H1 (cell line): ENCODE measurements around the gene SLC7A5. TPM values are rescaled to one million over a fixed set of nuclear protein-coding genes. Genes with fewer than 3 reads are reported as not detected.

Experiments
- CTCF ChIA-PET: fragments of 300-600 bp; sonication (Branson Sonifier 250); formaldehyde crosslinking; loops from one replicate; lab custom pipeline; 2021; ENCODE audit not compliant: partially characterized antibody; lab: Charles Lee
- POLR2A ChIA-PET: fragments of 300-600 bp; sonication (Branson Sonifier 250); formaldehyde crosslinking; loops from one replicate; lab custom pipeline; 2021; ENCODE audit warnings: inconsistent platforms; ENCODE audit not compliant: partially characterized antibody; lab: Charles Lee
- DNase-seq, 2 experiments: peaks; one replicate each; pipeline versions ENCODE4 v3.0.0 to v3.0.0-alpha.2; 2010 to 2022; ENCODE audit warnings: low spot score in 2 of 2, low read depth in 1 of 2, mixed read lengths in 1 of 2
- FAIRE-seq: peaks from 2 replicates; lab custom pipeline; 2011; peaks lifted over from hg19 to GRCh38; lab: Jason Lieb, UNC
- H2AFZ ChIP-seq: 2 replicates; pipeline ENCODE4 v1.8.1; 2012; ENCODE audit warnings: low read length, inconsistent platforms
- H2AK5ac ChIP-seq: 2 replicates; pipeline ENCODE4 v1.6.1; 2013; ENCODE audit warnings: low read depth, low read length
- H2BK120ac ChIP-seq: replicated peaks from 2 replicates; pipeline ENCODE3; 2013; ENCODE audit warnings: low read depth, low read length, inconsistent platforms
- H2BK12ac ChIP-seq: 2 replicates; pipeline ENCODE4 v1.6.1; 2013; ENCODE audit warnings: low read depth, low read length
- H2BK15ac ChIP-seq: 2 replicates; pipeline ENCODE4 v1.6.1; 2013; ENCODE audit warnings: low read length
- H2BK20ac ChIP-seq: 2 replicates; pipeline ENCODE4 v1.6.1; 2013; ENCODE audit warnings: low read length
- H2BK5ac ChIP-seq: 2 replicates; pipeline ENCODE4 v1.6.1; 2013; ENCODE audit warnings: low read depth, low read length
- H3K14ac ChIP-seq: 2 replicates; pipeline ENCODE4 v1.6.1; 2013; ENCODE audit warnings: inconsistent platforms; ENCODE audit not compliant: insufficient read length
- H3K18ac ChIP-seq: 2 replicates; pipeline ENCODE4 v1.6.1; 2013; ENCODE audit warnings: low read length; ENCODE audit errors: extremely low read depth
- H3K23ac ChIP-seq: 2 replicates; pipeline ENCODE4 v1.6.1; 2013; ENCODE audit warnings: inconsistent platforms; ENCODE audit not compliant: insufficient read length
- H3K23me2 ChIP-seq: 2 replicates; pipeline ENCODE4 v1.6.1; 2013; ENCODE audit warnings: low read depth, low read length
- H3K27ac ChIP-seq: 2 replicates; pipeline ENCODE4 v1.6.1; 2011; ENCODE audit warnings: low read depth, low read length, inconsistent platforms
- H3K27me3 ChIP-seq, 4 experiments: replicated peaks in 1 of 4; 1 replicate in 1 of 4; 2 replicates in 3 of 4; pipeline versions ENCODE4 v1.6.1 to v1.8.1; 2011 to 2013; ENCODE audit warnings: low read length in 3 of 4, mild to moderate bottlenecking in 3 of 4, inconsistent platforms in 2 of 4, mixed read lengths in 2 of 4, moderate library complexity in 1 of 4; ENCODE audit not compliant: control insufficient read depth in 3 of 4, insufficient read depth in 3 of 4; ENCODE audit errors: extremely low read depth in 1 of 4
- H3K36me3 ChIP-seq, 4 experiments: 2 replicates each; pipeline versions ENCODE4 v1.6.1 to v1.8.1; 2011 to 2013; ENCODE audit warnings: mild to moderate bottlenecking in 4 of 4, low read length in 3 of 4, moderate library complexity in 2 of 4, control low read depth in 1 of 4, inconsistent platforms in 1 of 4; ENCODE audit not compliant: insufficient read depth in 4 of 4, control insufficient read depth in 2 of 4
- H3K4ac ChIP-seq: replicated peaks from 2 replicates; pipeline ENCODE3; 2013; ENCODE audit warnings: low read length, low read depth, mixed read lengths, inconsistent platforms; ENCODE audit not compliant: insufficient read length
- H3K4me1 ChIP-seq, 4 experiments: replicated peaks in 1 of 4; 1 replicate in 1 of 4; 2 replicates in 3 of 4; pipeline versions ENCODE4 v1.6.1 to v1.8.1; 2011 to 2013; ENCODE audit warnings: low read length in 3 of 4, inconsistent platforms in 2 of 4, mixed read lengths in 1 of 4; ENCODE audit not compliant: insufficient read depth in 4 of 4, control insufficient read depth in 3 of 4
- H3K4me2 ChIP-seq, 2 experiments: 2 replicates each; pipeline versions ENCODE4 v1.6.1 to v1.8.1; 2011 to 2013; ENCODE audit warnings: low read depth in 2 of 2, low read length in 2 of 2, control low read depth in 1 of 2, inconsistent platforms in 1 of 2, mild to moderate bottlenecking in 1 of 2; ENCODE audit not compliant: insufficient read depth in 1 of 2
- H3K4me3 ChIP-seq, 4 experiments: fragments of 200-600, 300-600 bp in 1 of 4; sonication (generic), shearing (Covaris generic), sonication (Bioruptor Twin) in 1 of 4; 2 replicates each; pipeline versions ENCODE4 v1.5.1 to v1.8.1; 2011 to 2016; ENCODE audit warnings: low read length in 4 of 4, low read depth in 3 of 4, control low read depth in 2 of 4, inconsistent platforms in 2 of 4, mild to moderate bottlenecking in 2 of 4, mixed read lengths in 1 of 4, moderate library complexity in 1 of 4; ENCODE audit not compliant: insufficient read depth in 2 of 4; ENCODE audit errors: extremely low read depth in 1 of 4
- H3K56ac ChIP-seq: replicated peaks from 2 replicates; pipeline ENCODE3; 2013; ENCODE audit warnings: low read depth, mild to moderate bottlenecking, mixed read lengths, low read length, inconsistent platforms; ENCODE audit not compliant: insufficient read length
- H3K79me1 ChIP-seq: 2 replicates; pipeline ENCODE4 v1.6.1; 2013; ENCODE audit warnings: low read depth, low read length, control low read depth
- H3K79me2 ChIP-seq, 2 experiments: 2 replicates each; pipeline versions ENCODE4 v1.6.1 to v1.8.1; 2012 to 2013; ENCODE audit warnings: low read length in 2 of 2, mild to moderate bottlenecking in 2 of 2, inconsistent platforms in 1 of 2; ENCODE audit not compliant: insufficient read depth in 2 of 2, control insufficient read depth in 1 of 2
- H3K9ac ChIP-seq, 4 experiments: replicated peaks in 1 of 4; 1 replicate in 1 of 4; 2 replicates in 3 of 4; pipeline versions ENCODE4 v1.6.1 to v1.8.1; 2011 to 2013; ENCODE audit warnings: low read depth in 3 of 4, low read length in 3 of 4, control low read depth in 2 of 4, mild to moderate bottlenecking in 2 of 4, moderate library complexity in 2 of 4, inconsistent platforms in 1 of 4; ENCODE audit errors: extremely low read depth in 1 of 4
- H3K9me3 ChIP-seq, 2 experiments: 2 replicates each; pipeline versions ENCODE4 v1.6.1 to v1.8.1; 2012 to 2013; ENCODE audit warnings: mild to moderate bottlenecking in 2 of 2, moderate library complexity in 2 of 2, control low read depth in 1 of 2, inconsistent platforms in 1 of 2, low read depth in 1 of 2, low read length in 1 of 2, mixed read lengths in 1 of 2; ENCODE audit not compliant: insufficient read depth in 2 of 2
- H4K20me1 ChIP-seq, 2 experiments: replicated peaks in 1 of 2; 2 replicates each; pipeline versions ENCODE3 to v1.8.1; 2011 to 2013; ENCODE audit warnings: inconsistent platforms in 2 of 2, low read length in 2 of 2, mild to moderate bottlenecking in 1 of 2; ENCODE audit not compliant: insufficient read depth in 2 of 2, control insufficient read depth in 1 of 2
- H4K5ac ChIP-seq: 2 replicates; pipeline ENCODE4 v1.6.1; 2013; ENCODE audit warnings: low read length, low read depth, mixed read lengths, inconsistent platforms; ENCODE audit not compliant: insufficient read length
- H4K8ac ChIP-seq: 2 replicates; pipeline ENCODE4 v1.8.0; 2013; ENCODE audit warnings: mild to moderate bottlenecking, moderate library complexity, low read length, inconsistent platforms; ENCODE audit not compliant: insufficient read depth; ENCODE audit errors: extremely low read depth
- H4K91ac ChIP-seq: replicated peaks from 2 replicates; pipeline ENCODE3; 2013; ENCODE audit warnings: low read length, mixed read lengths, inconsistent platforms; ENCODE audit not compliant: insufficient read length
- BACH1 ChIP-seq: IDR thresholded peaks from 2 replicates; pipeline ENCODE4 v1.6.1; 2012; ENCODE audit warnings: low read length, improper control_type of control experiment
- EGR1 ChIP-seq: IDR thresholded peaks from 2 replicates; pipeline ENCODE4 v1.6.1; 2011; ENCODE audit warnings: low read depth, low read length, borderline replicate concordance
- EP300 ChIP-seq, 2 experiments: IDR thresholded peaks; 1 replicate in 1 of 2; 2 replicates in 1 of 2; pipeline ENCODE4 v1.6.1; 2011 to 2012; ENCODE audit warnings: low read depth in 2 of 2, low read length in 2 of 2, mild to moderate bottlenecking in 2 of 2, borderline replicate concordance in 1 of 2, inconsistent platforms in 1 of 2, moderate library complexity in 1 of 2
- FOSL1 ChIP-seq: IDR thresholded peaks from 2 replicates; pipeline ENCODE4 v1.6.1; 2011; ENCODE audit warnings: mild to moderate bottlenecking, low read depth, low read length, moderate library complexity; ENCODE audit not compliant: insufficient read depth
- HDAC6 ChIP-seq: IDR thresholded peaks from one replicate; pipeline ENCODE4 v1.7.1; 2012; ENCODE audit warnings: low read depth, mild to moderate bottlenecking, inconsistent platforms, low read length, moderate library complexity
- KDM1A ChIP-seq: fragments of 200-600, 300-600 bp; sonication (generic); IDR thresholded peaks from 2 replicates; pipeline ENCODE4 v1.7.1; 2016; ENCODE audit warnings: mild to moderate bottlenecking, low read length, borderline replicate concordance
- KDM4A ChIP-seq: IDR thresholded peaks from one replicate; pipeline ENCODE4 v1.7.1; 2012; ENCODE audit warnings: low read depth, mild to moderate bottlenecking, moderate library complexity, low read length, inconsistent platforms; ENCODE audit not compliant: severe bottlenecking
- POU5F1 ChIP-seq: IDR thresholded peaks from 2 replicates; pipeline ENCODE4 v1.6.1; 2011; ENCODE audit warnings: low read depth, mild to moderate bottlenecking, low read length, moderate library complexity
- SIRT6 ChIP-seq: IDR thresholded peaks from one replicate; pipeline ENCODE4 v1.7.1; 2012; ENCODE audit warnings: low read length, inconsistent platforms
- SRF ChIP-seq: IDR thresholded peaks from 2 replicates; pipeline ENCODE4 v1.6.1; 2011; ENCODE audit warnings: mild to moderate bottlenecking, low read depth, low read length, moderate library complexity
- TBP ChIP-seq: IDR thresholded peaks from 2 replicates; pipeline ENCODE4 v1.6.1; 2011; ENCODE audit warnings: low read depth, low read length, improper control_type of control experiment
- YY1 ChIP-seq: IDR thresholded peaks from 2 replicates; pipeline ENCODE4 v1.6.1; 2011; ENCODE audit warnings: low read depth, mild to moderate bottlenecking, low read length
- ZNF274 ChIP-seq: IDR thresholded peaks from 2 replicates; pipeline ENCODE4 v1.7.0; 2012; ENCODE audit warnings: low read length, borderline replicate concordance; ENCODE audit errors: extremely low read depth
- WGBS, 2 experiments: shearing (Covaris generic) in 1 of 2; methylation state at CpG; one replicate each; pipeline versions ENCODE4 v1.1.6 to v1.1.7; 2013 to 2015; ENCODE audit warnings: low lambda C conversion rate in 2 of 2, mixed read lengths in 2 of 2, inconsistent platforms in 1 of 2, low coverage in 1 of 2, missing lambda C conversion rate in 1 of 2; ENCODE audit not compliant: insufficient replicate concordance in 2 of 2, insufficient coverage in 1 of 2, insufficient read length in 1 of 2; ENCODE audit errors: extremely low coverage in 1 of 2, missing lambda C conversion rate in 1 of 2; 5-methylcytosine and 5-hydroxymethylcytosine counted together
- polyA plus RNA-seq, 7 experiments: library from polyadenylated mRNA; depleted of rRNA in 3 of 7; stranded (reverse) in 5 of 7; unstranded in 2 of 7; fragments of >200 nt in 5 of 7; fragments of 200-250 nt in 2 of 7; gene quantifications; 1 replicate in 5 of 7; 2 replicates in 1 of 7; 4 replicates in 1 of 7; pipeline versions ENCODE4 v1.2.1 to v1.2.3, GENCODE V29; 2011 to 2013; ENCODE audit warnings: missing spikeins in 2 of 7, mixed read lengths in 2 of 7
- total RNA-seq: library from RNA; stranded (reverse); fragmentation: NEBNext Ultra II Directional; extraction: Animal tissue kit (Norgen Biotek cat#: 25700); gene quantifications from 2 replicates; pipeline ENCODE4 v1.2.1, GENCODE V29; 2021

Gene SLC7A5
- total and polyA plus RNA-seq, 2 of the 8 experiments (the other 6 are each of a cell fraction or from before 2014, with no cell fraction given): 68.2 to 341 TPM

GRCh38 chr16:87860553-87861299 is 8.6 kb downstream of the SLC7A5 start:
- H2BK12ac ChIP-seq: no peak overlapping the region
- H2AFZ ChIP-seq: no peak overlapping the region
- H2BK15ac ChIP-seq: no peak overlapping the region
- peaks cover 0 to 11% (median 4%) of the 10 kb centered on the region in 4 experiments; a peak in 3 of 7 replicates for H3K27me3 ChIP-seq
- H3K56ac ChIP-seq: no peak overlapping the region
- H3K14ac ChIP-seq: no peak overlapping the region
- no peak overlapping the region for H3K18ac ChIP-seq
- H4K91ac ChIP-seq: no peak overlapping the region
- H2BK20ac ChIP-seq: no peak overlapping the region
- H3K79me1 ChIP-seq: peaks cover 5% of the 10 kb centered on the region
- no peak overlapping the region for H3K4me3 ChIP-seq
- ChIA-PET POLR2A (interaction anchor here (1.0 to 27.1 kb wide), 5 partner anchors 5 to 82 kb away, joined by 3 to 507 read pairs (median 5); partner anchors contain the start of gene SLC7A5), CTCF (interaction anchor here (0.7 to 4.0 kb wide), 4 partner anchors 10 to 81 kb away, joined by 3 to 19 read pairs (median 12); no protein-coding TSS in a partner anchor)
- DNase-seq: no peak
- H3K79me2 ChIP-seq: peaks cover 5 to 68% of the 10 kb centered on the region in 2 experiments; a peak in 3 of 4 replicates
- H2BK120ac ChIP-seq: no peak overlapping the region
- no peak overlapping the region for H3K9ac ChIP-seq
- no peak overlapping the region for H4K5ac ChIP-seq
- FAIRE-seq: no peak
- H3K4ac ChIP-seq: no peak overlapping the region
- no peaks in the 10 kb centered on the region for H3K9me3 ChIP-seq
- peaks cover 6 to 16% of the 10 kb centered on the region in 2 experiments for H4K20me1 ChIP-seq
- H3K23ac ChIP-seq: no peak overlapping the region
- H4K8ac ChIP-seq: no peak overlapping the region
- H3K27ac ChIP-seq: no peak overlapping the region
- peaks cover 0 to 23% (median under 1%) of the 10 kb centered on the region in 4 experiments; a peak in 4 of 8 replicates for H3K36me3 ChIP-seq
- no peaks in the 10 kb centered on the region for H3K23me2 ChIP-seq
- no peak overlapping the region for H3K4me2 ChIP-seq
- H2AK5ac ChIP-seq: no peak overlapping the region
- peaks cover 0 to 6% (median 0%) of the 10 kb centered on the region in 4 experiments; a peak in 3 of 7 replicates for H3K4me1 ChIP-seq
- WGBS, 2 experiments: 91% methylated on average over 23 of the region's 26 CpGs; no CpG with 5 or more reads in 1 of the 2 experiments
- no peak overlapping the region for H2BK5ac ChIP-seq
- no peak for TF ChIP-seq POU5F1
- TF ChIP-seq FOSL1: no peak
- no peak for TF ChIP-seq SIRT6
- TF ChIP-seq EP300 (IDR thresholded peaks at IDR 0.05; ENCODE audit: borderline replicate concordance in 1 of 2, low read depth in 2 of 2, low read length in 2 of 2): no peak
- TF ChIP-seq SRF: no peak
- TF ChIP-seq ZNF274: no peak
- TF ChIP-seq BACH1: no peak
- no peak for TF ChIP-seq KDM1A
- no peak for TF ChIP-seq TBP
- TF ChIP-seq EGR1: no peak
- TF ChIP-seq HDAC6: no peak
- no peak for TF ChIP-seq YY1
- no peak for TF ChIP-seq KDM4A
